HG02623 (cell line): Measurements from ENCODE around the gene GUCA2A.

Experiments used
- ATAC-seq: cut with Tn5 transposase; IDR thresholded peaks from one replicate; pipeline ENCODE4 v1.9.1; 2021; ENCODE audit warnings: moderate library complexity; ENCODE audit not compliant: unreplicated experiment

Gene GUCA2A

DNA sequence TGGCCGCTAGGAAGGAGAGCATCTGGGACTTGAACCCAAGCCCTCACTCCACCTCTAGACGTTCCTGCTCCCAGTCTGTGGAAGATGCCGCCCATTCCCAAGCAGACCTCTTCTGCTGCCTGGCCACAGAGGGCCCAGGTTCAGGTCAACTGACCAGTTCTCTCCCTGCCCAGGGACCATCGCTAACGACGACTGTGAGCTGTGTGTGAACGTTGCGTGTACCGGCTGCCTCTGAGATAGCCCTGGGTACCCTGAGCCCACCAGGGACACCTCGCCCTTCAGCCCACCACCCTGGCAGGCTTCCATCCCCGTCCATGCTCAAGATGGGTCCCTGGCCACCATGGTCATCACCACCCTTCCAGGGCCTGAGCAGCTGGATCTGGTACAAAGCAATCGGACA, 9.2 kb downstream of the GUCA2A start:
- no peak for ATAC-seq

DNA sequence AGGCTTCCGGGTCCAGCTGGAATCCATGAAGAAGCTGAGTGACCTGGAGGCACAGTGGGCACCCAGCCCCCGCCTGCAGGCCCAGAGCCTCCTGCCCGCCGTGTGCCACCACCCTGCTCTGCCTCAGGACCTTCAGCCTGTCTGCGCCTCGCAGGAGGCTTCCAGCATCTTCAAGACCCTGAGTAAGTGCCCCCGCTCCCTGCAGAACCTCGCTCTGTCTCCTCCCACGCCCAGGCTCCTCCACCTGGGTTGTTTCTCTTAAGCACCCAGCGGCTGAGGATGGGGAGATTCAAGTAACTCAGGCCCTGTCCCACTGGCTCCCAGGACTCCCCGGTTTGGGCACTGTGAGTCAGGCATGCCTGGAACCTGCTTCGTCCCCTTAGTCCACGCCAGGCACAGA, 9.9 kb downstream of the GUCA2A start:
- no peak for ATAC-seq

DNA sequence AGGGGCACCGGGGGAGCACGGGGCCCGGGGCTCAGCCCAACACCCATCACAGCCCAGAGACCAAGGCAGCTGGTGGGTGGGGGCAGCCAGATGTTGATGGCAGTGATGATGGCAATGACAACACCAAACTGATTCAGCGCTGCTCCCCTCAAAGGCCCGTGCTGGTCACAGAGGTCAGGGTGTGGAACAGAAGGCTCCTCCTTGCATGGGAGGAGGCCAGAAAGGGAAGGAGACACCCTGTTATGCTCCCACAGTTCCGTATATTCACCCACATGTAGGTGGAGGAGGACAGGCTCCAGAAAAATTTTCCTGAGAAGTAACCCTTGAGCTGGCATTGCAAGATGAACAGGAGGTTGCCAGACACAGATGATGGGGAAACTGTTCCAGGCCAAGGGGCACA, 10.9 kb downstream of the GUCA2A start:
- ATAC-seq: no peak

DNA sequence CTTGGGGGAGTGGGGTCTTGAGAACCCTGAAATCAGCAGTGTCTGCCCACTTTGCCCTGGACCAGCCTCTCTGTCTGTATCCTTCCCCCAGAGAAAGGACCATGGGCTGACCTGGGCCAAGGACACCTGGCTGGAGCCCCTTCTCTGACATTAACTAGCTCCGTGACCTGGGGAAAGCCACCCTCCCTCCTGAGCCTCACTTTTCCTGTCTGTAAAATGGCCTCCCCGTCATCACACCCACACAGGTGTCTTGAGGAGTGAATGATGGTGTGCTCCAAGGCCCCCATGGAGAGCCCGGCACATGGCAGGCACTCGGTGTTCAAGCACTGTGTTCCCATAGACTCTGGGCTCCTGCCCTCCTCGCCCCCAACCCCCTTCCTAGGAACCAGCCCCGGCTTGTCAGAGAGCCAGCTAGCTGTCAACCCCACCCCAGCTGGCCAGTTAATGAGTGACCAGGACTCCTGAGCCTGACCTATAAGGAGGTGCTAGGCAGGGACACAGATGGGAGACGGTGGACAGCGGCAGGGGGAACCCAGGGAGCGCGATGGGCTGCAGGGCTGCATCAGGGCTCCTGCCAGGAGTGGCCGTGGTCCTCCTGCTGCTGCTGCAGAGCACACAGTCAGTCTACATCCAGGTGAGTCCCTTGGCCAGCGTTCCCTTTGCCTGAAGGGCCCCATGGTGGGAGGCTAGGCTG, 11.5 kb downstream of the GUCA2A start, which contains the start of gene GUCA2B:
TSS of gene GUCA2B (plus strand) at position 504 of the 694 bp plus-strand sequence. CDS start at position 545, 41 bp downstream.
- ATAC-seq: no peak

DNA sequence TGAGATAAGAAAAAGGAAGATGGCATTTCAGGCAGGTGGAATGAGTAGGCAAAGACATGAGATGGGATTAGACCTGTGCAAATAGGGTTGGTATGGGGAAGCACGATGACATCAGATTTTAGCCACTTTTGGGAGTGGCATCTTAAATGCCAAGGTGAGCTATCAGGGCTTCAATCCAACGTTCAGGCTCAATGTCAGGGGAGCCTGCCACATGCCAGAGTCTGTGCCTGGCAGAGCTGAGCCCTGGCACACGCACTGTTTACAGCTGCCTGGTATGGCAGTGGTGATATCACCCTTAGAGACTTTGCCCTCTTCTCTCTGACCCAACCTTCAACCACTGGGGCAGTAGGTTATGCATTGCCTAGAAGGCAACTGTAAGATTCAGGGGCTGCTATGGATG, 12.4 kb downstream of the GUCA2A start:
- ATAC-seq: no peak

DNA sequence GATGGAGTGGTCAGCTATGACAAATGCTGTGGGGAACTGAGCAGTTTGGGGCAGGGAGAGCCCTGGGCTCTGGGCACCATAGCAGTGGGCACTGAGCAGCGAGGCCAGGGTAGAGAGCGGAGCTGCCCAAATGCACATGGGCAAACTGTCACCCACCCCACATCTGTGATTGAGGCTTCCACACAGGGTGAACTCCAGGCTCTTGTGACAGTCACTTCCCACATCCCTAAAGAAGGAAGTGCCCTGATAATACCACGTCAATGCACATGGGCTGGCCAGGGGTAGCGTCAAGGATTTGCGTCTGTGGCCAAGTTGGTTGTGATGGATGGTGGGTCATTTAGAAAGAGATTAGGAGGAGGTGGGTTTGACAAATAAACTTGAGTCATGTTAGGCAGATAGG, 13.9 kb downstream of the GUCA2A start:
- ATAC-seq: no peak

DNA sequence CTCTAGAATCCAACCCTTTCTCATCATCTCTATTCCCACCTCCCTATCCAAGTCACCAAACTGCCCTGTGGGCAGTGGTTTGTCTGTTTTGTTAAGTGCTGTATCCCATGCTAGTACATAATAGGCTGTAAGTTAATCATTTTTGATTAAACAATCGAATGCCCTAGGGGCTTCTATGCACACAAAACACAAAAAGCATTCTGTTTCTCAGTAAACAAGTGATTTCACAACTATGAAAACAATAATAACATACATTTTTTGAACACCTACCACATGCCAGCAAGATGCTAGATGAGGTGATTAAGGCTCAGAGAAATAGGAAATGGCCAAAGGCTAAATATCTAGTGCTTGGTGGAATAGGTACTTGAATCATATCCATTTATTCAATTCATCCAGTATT, 16.4 kb downstream of the GUCA2A start:
- ATAC-seq: no peak

DNA sequence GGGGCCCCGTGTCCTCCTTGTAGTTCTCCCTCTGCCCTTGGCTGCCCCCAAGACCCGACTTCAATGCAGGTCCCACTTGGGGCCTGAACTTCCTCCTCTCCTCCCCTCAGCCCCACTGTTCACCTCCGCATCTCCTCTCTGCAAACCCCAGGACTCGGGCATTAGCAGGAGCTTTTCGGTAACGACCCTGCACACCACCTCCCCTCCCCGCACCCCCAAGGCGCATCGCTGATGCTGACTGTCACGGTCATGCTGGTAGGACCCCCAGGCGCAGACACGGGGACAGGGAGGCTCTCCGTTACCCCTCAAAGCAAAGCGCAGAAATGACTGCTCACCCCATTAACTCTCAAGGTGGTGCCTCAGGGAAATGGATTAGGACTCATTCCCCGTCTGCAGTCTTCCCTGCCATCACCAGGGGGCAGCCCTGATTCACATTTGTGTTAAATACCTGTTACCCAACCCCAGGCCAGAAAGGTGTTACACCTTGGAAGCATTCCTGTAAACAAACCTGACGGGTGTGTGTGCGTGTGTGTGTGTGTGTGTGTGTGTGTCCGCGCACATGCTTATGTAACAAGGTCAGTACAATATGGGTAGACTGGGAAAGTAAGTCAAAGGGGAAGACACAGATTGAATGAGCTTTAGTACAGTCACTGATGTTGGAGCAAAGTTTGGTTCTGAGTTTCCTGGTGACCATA, 17.8 kb downstream of the GUCA2A start:
- no peak for ATAC-seq

DNA sequence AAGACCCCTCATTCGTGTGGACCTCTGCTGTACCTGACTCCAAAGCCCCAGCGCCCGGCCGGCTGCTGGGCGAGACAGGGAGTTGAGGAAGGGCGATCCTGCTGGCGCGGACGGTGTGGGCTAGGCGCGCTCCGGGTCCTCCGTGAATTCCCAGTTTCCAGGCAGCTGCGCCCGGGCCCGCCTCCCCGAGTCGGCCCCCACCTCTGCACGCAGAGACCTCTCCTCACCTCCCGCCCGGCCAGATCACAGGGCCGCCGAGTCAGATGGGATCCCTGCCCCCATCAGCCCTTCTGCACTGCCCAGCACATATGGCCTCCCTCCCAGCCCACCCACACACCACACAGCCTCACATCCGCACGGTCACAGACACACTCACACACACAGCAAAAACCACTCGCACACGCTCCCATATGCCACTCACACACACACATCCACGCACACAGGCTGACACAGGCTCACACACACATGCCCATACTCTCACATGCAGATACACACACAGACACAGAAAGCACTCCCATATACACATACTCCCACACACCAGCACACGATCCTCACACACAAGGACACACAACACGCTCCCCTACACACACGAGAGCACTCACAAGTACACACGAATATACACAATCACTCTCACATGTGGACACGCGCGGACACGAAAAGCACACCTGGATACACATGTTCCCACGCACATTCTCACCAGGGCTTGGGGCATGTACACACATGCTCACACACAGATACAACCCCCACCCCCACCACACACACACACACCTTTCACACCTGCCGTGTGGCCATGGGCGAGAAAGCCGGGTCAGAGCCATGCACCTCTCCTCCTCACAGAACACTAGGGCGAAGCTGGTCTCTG, 18.6 kb downstream of the GUCA2A start:
- no peak for ATAC-seq

DNA sequence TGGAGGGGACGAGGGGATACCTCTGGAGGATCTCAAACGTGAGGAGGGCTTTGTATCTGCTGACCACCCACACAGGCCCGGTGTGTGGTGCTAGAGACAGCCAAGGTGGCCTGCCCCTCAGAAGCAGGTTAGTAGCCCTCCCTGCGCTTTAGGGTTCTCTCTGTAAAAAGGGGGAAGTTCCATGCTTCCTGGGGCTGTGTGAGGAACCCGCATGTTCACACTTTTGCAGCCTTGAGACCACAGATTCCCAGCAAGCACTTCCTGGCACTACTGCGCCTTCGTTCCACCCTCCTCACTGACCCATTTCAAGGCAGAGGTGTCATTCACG, 19.2 kb downstream of the GUCA2A start:
- no peak for ATAC-seq

DNA sequence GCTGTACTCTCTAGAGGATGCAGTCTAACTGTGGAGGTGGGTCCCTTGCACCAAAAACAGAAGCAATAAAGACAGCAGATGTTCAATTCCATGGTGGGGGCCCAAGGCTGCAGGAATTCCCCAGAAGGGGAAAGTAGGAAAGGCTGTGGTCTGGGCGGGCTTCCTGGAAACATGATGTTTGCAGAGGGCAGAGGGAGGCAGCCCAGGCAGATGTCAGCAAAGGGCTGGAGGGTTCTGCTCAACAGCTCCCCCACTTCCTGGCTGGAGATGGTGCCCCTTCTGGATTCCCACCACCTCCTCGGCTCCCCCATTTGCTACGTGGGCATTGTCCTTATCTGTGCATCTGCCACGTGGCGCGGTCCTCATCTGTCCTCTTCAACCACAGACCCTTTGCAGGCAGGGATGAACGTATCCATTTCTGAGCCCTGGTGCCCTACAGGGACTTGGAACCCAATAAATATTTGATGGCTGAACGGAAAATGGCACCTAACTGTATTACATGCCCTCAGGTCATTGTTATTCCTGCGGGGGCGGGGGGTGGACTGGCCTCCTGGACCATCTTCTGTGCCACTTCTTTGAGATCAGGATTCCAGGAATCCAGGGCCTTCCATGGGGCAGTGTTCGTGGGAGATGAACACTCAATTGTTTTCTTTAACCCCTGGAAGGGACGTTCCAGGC, 19.7 kb downstream of the GUCA2A start:
- no peak for ATAC-seq

DNA sequence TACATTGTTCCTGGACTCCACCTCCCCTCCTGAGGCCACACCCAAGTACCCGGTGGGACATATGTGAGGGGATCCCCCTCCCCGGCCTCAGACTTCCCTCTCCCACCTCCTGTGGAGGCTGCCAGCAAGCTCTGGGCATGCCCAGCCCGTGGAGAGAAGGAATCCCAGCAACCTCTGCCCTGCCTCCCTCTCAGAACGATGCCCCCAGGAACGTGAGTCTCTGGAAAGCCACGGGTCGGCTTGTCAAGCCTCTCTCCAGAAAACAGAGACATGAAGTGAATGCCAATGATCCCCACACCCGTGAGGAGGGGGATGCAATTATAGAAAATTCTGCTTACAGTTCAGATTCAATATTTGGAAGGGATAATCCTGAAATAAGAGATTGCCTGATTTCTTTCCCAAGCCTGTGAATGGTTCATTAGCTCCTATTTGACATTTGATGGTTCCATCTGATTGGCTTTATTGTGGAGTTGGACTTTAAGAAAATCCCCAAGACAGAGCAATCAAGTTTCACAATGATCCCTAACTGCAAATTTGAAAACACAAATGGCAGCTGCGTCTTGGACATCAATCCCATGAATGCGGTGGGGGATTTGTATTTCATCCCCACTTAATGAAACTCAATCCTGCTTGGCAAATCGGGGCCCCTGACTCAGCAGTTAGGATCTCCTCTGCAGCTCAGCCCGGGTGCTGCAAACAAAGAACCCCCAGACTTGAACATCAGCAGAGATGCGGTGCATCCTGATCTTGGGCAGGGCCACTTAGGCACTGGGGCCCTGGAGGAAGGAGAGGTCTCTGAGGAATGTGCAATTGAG, 20.4 kb downstream of the GUCA2A start:
- ATAC-seq: no peak

DNA sequence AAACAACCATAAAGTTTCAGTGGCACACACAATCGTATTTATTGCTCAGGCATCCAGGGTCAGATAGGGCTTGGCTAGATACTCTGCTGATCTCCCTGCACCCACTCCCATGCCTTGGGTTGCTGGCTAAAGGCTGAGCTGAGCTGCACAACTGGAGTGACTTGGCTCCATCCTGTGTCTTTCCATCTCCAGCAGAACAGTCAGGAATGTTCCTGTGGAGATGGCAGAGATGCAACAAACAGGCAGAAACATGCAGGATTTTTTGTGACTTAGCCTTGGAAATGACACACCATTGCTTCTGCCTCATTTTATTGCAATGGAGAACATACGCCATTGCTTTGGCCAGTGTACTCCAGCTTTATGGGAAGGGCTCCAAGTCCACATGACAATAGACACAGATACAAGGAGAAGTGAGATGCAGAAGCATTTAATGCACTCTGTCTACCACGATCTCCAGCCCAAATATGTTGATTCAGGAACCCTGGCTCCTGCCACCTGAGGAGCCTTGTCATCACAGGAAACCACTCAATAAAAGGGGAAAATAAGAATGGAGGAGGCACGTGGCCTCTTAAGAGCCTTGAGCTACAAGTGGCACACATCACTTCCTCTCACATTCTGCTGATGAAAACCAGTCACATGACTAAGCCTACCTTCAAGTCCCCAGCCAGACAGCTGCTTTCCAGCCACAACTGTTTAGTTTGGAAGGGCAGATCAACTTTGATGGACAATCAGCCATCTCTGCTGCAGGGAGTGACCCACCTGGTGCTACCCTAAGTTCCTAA, 21.5 kb downstream of the GUCA2A start:
- ATAC-seq: no peak

DNA sequence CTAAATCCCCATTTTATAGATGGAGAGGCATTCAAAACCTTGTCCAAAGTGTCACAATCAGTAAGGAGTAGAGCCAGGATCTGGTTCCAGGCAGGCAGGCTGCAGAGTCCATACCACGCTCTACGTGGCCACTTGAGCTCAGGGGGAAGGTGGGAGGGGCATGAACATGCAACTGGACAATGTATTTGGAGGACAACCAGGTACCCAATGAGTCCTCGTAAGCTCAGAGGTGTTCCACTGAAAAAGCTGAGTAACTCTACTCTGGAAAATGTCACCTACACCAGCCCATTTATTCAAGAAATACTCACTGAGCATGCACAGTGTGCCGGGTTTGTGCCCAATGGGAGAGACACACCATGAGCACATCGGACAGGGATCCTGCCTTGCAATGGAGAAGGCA, 22.6 kb downstream of the GUCA2A start:
- ATAC-seq: no peak

DNA sequence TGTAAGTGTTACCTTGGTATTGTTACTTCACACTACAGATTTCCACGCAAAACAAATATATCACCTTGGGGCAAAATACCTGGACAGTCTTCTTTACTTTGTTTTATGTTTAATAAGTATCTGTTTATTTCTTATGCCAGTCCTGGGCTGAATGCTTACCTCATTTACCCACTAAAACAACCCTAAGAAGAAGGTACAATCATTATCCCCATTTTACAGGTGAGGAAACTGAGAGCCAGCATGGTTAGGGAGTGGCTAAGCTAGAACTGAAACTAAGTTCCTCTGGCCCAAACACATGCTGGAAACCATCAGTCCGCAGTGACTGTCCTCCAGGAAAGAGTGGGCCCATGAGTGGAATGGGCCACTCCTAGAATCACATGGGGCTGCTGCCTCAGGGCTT, 24.4 kb downstream of the GUCA2A start:
- no peak for ATAC-seq

DNA sequence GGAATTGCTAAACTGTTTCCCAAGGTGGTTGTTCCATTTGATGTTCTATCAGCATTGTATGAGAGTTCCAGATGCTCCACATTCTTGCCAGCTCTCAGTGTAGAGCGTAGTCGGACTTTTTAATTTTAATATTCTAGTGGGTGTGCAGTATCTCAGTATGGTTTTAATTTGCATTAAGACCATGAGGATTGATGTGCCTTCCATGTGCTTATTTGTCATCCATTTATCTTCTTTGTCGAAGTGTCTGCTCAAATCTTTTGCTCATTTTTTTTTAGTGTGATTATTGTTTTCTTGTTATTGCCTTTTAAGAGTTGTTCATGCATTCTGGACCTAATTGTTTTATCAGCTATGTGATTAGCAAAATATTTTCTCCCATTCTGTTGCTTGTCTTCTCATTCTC, 25.1 kb downstream of the GUCA2A start:
- ATAC-seq: no peak

DNA sequence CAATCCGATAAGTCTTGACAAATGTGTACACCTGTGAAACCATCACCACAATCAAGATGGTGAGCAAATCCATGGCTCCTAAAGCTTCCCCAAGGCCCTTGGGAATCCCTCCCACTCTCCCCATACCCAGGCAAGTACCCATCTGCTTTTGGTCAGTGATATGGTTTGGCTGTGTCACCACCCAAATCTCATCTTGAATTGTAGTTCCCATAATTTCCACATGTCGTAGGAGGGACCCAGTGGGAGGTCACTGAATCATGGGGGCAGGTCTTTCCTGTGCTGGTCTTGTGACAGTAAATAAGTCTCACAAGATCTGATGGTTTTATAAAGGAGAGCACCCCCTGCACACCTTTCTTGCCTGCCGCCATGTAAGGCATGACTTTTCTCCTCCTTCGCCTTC, 26.0 kb downstream of the GUCA2A start:
- ATAC-seq: no peak

DNA sequence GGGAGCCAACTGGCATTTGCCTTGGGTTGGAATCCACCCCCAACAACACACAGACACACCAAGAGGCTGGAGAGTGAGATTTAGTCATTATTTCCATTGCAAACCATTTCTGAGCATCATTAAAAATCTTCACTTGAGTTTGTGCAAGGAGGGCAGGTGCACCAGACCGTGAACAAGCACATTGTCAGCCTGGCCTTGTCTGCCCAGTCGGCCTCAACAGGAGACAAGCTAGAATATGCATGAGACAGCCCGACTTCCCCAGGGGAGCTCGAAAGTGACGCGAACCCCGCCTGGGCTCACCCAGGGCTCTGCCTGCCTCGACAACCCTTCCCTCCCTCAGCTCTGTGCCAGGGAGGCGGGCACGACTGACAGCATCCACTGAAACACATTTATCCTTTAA, 26.8 kb downstream of the GUCA2A start:
- no peak for ATAC-seq

DNA sequence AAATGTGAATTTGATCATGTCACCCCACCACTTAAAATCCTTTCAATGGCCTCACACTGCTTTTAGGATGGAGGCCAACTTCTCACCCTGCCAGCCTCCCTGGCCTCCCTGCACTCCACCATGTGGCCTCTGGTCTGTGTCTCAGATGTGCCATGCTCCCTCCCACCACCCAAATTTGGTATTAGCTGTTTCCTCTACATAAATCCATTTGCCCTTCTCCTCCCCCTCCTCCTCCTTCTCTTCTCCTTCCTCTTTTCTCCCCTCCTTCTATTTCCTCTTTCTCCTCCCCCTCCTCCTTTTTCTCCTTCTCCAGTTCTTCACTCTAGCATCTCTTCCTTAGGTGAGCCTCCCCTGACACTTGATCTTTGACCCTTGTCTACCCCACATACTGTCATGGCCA, 28.1 kb downstream of the GUCA2A start:
- ATAC-seq: no peak

DNA sequence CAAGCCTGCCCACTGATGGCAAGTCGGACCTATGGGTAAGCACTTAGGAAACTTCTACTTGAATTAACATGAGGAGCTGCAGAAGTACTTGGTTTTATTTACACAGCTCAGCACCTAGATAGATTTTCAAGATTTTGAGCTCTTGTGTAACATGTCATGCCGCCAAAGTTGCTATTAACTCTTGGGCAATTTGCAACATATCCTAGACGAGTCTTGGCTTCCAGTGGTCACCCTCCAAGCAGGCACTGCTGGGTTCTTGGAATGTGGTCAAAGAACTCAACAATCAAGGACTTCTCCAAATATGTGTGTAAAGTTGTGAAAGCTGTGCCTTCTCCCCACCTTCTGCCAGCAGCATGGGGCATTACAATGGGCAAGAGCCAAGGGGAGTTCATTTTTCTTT, 29.1 kb downstream of the GUCA2A start:
- no peak for ATAC-seq
